Immature natural killer cell (primary cell): ENCODE data around the gene LRRN2. TPM values are rescaled to one million over a fixed set of nuclear protein-coding genes. Genes with fewer than 3 reads are reported as not detected.
A peak's percentile ranks its signal among the peaks of the same experiment; 100 is the strongest.
"Not testable (repeated sequence)": the region's sequence is repeated elsewhere in the genome, so short reads cannot be mapped to it uniquely, and the experiment has no call there.

ENCODE experiments used
- DNase-seq, 3 donors: peaks; one replicate each; pipeline ENCODE4 v3.0.0; 2022; ENCODE audit warnings: mixed read lengths in 1 of 3
- H3K27ac Mint-ChIP-seq, 6 donors: one replicate each; pipeline ENCODE4 v1.8.0; 2020; ENCODE audit warnings: mixed read lengths in 6 of 6, mild to moderate bottlenecking in 5 of 6, inconsistent platforms in 4 of 6, moderate library complexity in 3 of 6
- H3K27me3 Mint-ChIP-seq, 3 donors: one replicate each; pipeline ENCODE4 v1.8.0; 2020 to 2021; ENCODE audit warnings: low read depth in 3 of 3, mild to moderate bottlenecking in 3 of 3, mixed read lengths in 3 of 3, moderate library complexity in 3 of 3, inconsistent platforms in 1 of 3
- H3K36me3 Mint-ChIP-seq, 3 donors: one replicate each; pipeline ENCODE4 v1.8.0; 2020; ENCODE audit warnings: mixed read lengths in 3 of 3, inconsistent platforms in 2 of 3, mild to moderate bottlenecking in 2 of 3
- H3K4me1 Mint-ChIP-seq, 2 donors: one replicate each; pipeline ENCODE4 v1.8.0; 2020; ENCODE audit warnings: inconsistent platforms in 2 of 2, mild to moderate bottlenecking in 2 of 2, mixed read lengths in 2 of 2, moderate library complexity in 1 of 2
- H3K4me3 Mint-ChIP-seq, 5 donors: one replicate each; pipeline ENCODE4 v1.8.0; 2020; ENCODE audit warnings: mild to moderate bottlenecking in 5 of 5, mixed read lengths in 5 of 5, inconsistent platforms in 3 of 5, moderate library complexity in 3 of 5
- H3K9me3 Mint-ChIP-seq, 6 donors: one replicate each; pipeline ENCODE4 v1.8.0; 2020; ENCODE audit warnings: mild to moderate bottlenecking in 6 of 6, mixed read lengths in 6 of 6, inconsistent platforms in 4 of 6, moderate library complexity in 3 of 6
- polyA plus RNA-seq, 3 donors: library from polyadenylated mRNA; unstranded; fragments of 300-500 nt; fragmentation: Illumina TruSeq; gene quantifications; one replicate each; pipeline ENCODE4 v1.2.3, GENCODE V29; 2021

Gene LRRN2
- polyA plus RNA-seq, 3 donors from 2014 or later, result not detected

DNA sequence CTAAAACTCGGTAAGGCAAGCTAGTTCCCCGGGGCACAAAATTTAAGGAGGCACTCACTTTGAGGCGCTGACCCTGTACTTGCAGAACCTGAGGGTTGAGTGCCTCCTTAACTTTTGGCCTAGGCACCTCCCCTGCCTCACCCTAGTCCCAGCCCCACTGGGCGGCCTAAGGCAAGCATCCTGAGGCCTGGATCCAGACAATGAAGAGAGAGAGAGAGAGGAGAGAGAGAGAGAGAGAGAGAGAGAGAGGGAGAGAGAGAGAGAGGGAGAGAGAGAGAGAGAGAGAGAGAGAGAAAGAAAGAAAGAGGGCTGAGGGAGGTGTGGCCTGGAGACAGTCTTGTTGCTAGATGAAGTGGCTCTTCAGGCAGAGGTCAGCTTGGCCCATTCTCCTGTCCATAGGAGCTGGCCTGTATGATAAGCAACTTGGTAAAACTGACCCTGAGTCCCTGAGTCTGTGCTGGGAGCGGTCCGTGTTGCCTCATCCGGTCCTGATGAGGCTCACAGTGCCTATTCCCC lies 7.4 kb upstream of the LRRN2 start:
- Mint-ChIP-seq H3K9me3 (peaks cover 0 to 1% (median 0%) of the 10 kb centered on the region in 6 donors), H3K27me3 (peaks cover 2 to 5% (median 3%) of the 10 kb centered on the region in 3 donors), H3K36me3 (no peaks in the 10 kb centered on the region), H3K4me1 (no peaks in the 10 kb centered on the region), H3K4me3 (no peak overlapping the region), H3K27ac (peak overlapping the region in 1 of 6 donors; percentile 7)
- no peak for DNase-seq

DNA sequence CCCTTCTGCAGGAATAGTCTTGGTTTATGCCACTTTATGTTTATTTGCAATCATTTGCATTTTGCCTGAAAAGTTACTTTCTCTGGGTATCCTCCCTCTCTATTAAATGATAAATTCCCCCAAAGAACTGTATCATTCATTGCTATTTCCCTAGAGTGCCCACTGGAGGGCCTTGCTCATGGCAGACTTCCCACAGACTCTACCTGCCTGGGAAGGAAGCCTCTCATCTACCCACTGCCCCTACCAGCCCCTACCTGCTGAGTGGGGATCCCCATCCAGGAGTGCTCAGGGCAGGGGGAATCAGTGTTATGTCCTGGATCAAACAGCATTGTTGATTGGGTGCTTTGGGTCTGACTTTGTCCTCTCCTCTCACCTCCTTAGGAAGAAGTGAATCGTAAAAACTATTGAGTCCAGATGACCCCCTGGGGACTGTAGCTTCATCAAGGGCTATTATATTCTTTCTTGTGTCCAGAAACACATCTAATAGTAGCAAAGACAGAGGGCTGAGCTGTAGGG lies 6.8 kb upstream of the LRRN2 start:
- no peak overlapping the region for H3K4me3 Mint-ChIP-seq
- no peaks in the 10 kb centered on the region for H3K36me3 Mint-ChIP-seq
- DNase-seq, result no peak
- H3K27me3 Mint-ChIP-seq, result peaks cover 3 to 5% (median 3%) of the 10 kb centered on the region in 3 donors
- no peak overlapping the region for H3K27ac Mint-ChIP-seq
- peaks cover 0 to 1% (median 0%) of the 10 kb centered on the region in 6 donors for H3K9me3 Mint-ChIP-seq
- H3K4me1 Mint-ChIP-seq, result no peaks in the 10 kb centered on the region

DNA sequence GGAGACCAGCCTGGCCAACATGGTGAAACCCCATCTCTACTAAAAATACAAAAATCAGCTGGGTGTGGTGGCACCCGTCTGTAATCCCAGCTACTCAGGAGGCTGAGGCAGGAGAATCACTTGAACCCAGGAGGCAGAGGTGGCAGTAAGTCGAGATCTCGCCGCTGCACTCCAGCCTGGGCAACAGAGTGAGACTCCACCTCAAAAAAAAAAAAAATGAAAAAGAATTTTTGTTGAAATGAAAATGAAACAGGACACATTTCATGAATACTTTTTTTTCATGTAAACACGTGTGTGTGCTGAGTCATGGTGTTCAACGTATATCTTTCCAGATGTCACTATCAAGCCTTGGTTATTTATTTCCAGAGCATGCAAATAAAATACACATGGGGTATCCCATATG lies 5.8 kb upstream of the LRRN2 start:
- H3K36me3 Mint-ChIP-seq, result not testable (repeated sequence)

DNA sequence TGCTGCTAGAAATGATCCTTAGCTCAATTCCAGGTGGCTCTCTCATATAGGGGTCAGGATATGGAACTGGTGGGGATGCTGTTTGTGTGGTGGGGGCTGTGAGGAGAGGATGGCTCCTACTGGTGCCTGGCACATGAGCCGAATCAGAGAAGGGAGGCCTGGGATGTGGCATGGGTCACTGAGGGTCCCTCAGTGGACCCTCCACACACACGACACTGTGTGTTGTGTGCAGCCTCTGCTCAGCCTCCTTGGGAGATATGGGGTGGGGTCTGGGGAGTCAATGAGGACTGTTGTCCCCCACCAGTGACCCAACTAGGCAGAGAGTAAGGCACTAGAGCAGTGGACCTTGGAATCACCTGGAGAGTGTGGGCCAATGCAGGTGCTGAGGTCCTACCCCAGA lies 3.2 kb upstream of the LRRN2 start:
- peaks cover 0 to 2% of the 10 kb centered on the region in 2 donors for H3K4me1 Mint-ChIP-seq
- peaks cover 0 to 1% (median 0%) of the 10 kb centered on the region in 6 donors for H3K9me3 Mint-ChIP-seq
- no peak for DNase-seq
- no peaks in the 10 kb centered on the region for H3K36me3 Mint-ChIP-seq
- no peak overlapping the region for H3K4me3 Mint-ChIP-seq
- peaks cover 3 to 17% (median 6%) of the 10 kb centered on the region in 3 donors for H3K27me3 Mint-ChIP-seq
- no peak overlapping the region for H3K27ac Mint-ChIP-seq

More for the DNA sequence above, 5.8 kb upstream of the LRRN2 start:
- DNase-seq, H3K9me3 Mint-ChIP-seq, H3K4me3 Mint-ChIP-seq, H3K27ac Mint-ChIP-seq, H3K4me1 Mint-ChIP-seq: not testable (repeated sequence)
- peaks cover 3 to 10% (median 3%) of the 10 kb centered on the region in 3 donors for H3K27me3 Mint-ChIP-seq

DNA sequence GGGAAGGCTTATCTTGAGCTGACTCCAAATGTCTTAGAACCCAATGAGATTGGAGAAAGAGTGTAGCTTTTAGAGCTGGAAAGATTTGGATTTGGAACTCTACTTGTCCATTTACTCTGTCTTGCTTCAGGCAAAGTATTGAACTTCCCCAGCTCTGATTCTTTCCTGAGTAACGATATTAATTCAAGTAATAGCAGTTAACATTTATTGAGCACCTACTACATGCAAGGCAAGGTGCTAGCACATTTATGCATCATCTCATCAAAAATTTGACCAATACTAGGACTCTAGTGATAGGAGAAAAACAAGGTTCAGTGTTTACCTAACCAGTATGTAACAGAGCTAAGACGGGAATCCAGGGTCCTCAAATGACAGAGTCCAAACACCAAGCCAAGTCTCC lies 2.5 kb upstream of the LRRN2 start:
- peaks cover 0 to 2% of the 10 kb centered on the region in 2 donors for H3K4me1 Mint-ChIP-seq
- H3K27me3 Mint-ChIP-seq, result peaks cover 5 to 19% (median 6%) of the 10 kb centered on the region in 3 donors
- no peak for DNase-seq
- H3K9me3 Mint-ChIP-seq, result peaks cover 0 to 1% (median 0%) of the 10 kb centered on the region in 6 donors
- H3K4me3 Mint-ChIP-seq, result no peak overlapping the region
- no peaks in the 10 kb centered on the region for H3K36me3 Mint-ChIP-seq
- H3K27ac Mint-ChIP-seq, result no peak overlapping the region

DNA sequence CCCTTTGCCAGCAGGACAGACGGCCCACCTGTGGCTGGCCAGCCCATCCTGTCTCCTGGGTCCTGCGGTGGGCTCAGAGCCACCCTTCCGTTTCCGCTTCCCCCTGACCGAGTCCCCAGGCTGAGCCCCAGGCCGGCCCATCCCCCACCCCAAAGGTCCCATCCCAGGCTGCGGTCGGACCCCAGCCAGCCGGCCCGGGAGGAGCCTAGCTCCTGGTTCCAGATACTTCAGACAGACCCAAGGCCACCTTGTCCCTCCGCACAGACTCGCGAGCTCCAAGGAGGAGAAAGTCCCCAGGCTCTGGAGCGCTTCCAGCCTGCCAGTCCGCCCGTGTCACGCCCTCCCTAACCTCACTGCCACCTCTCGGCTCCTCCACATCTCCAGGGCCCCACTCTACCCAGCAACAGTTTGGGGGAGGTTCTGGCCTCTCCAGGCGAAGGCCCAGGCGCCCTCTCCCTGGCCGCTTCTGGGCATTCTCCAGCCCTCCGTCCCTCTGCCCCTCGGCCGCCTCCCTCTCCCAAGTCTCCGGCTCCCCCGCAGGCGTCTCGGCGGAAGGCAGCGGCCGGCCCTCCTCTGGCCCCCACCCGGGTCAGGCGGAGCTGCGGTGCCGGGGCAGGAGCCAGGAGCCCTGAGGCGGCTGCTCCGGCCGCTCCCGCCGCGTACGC lies 835 bp downstream of the LRRN2 start:
- H3K27ac Mint-ChIP-seq, result no peak overlapping the region
- H3K4me3 Mint-ChIP-seq, result peak overlapping the region; percentile 40 to 67 (median 47)
- H3K36me3 Mint-ChIP-seq, result no peaks in the 10 kb centered on the region
- no peak for DNase-seq
- H3K9me3 Mint-ChIP-seq, result no peaks in the 10 kb centered on the region
- peaks cover 4 to 23% (median 9%) of the 10 kb centered on the region in 3 donors for H3K27me3 Mint-ChIP-seq
- H3K4me1 Mint-ChIP-seq, result peaks cover 0 to 2% of the 10 kb centered on the region in 2 donors

DNA sequence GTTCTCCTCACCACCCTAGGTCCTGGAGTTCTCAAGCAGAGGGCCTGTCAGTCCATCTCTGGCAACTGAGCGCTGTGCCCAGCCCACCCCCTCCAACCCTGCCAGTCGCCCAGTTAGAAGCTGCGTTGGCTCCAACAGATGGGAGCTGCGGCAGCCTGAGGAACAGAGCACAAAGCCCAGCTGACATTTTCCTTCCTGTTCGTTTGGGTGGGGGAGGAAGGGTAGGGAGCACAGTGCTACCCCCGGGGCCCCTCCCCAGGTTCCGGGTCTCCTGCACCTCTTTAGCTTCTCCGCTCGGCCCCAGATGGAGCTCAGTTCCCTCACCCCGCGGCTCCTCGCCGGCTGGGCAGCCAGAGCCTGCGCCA lies 1.4 kb downstream of the LRRN2 start:
- Mint-ChIP-seq H3K27me3 (peaks cover 4 to 25% (median 9%) of the 10 kb centered on the region in 3 donors), H3K36me3 (no peaks in the 10 kb centered on the region), H3K4me3 (peak overlapping the region in 4 of 5 donors; percentile 30 to 66 (median 40)), H3K4me1 (peaks cover 0 to 2% of the 10 kb centered on the region in 2 donors), H3K27ac (no peak overlapping the region), H3K9me3 (no peaks in the 10 kb centered on the region)
- no peak for DNase-seq

DNA sequence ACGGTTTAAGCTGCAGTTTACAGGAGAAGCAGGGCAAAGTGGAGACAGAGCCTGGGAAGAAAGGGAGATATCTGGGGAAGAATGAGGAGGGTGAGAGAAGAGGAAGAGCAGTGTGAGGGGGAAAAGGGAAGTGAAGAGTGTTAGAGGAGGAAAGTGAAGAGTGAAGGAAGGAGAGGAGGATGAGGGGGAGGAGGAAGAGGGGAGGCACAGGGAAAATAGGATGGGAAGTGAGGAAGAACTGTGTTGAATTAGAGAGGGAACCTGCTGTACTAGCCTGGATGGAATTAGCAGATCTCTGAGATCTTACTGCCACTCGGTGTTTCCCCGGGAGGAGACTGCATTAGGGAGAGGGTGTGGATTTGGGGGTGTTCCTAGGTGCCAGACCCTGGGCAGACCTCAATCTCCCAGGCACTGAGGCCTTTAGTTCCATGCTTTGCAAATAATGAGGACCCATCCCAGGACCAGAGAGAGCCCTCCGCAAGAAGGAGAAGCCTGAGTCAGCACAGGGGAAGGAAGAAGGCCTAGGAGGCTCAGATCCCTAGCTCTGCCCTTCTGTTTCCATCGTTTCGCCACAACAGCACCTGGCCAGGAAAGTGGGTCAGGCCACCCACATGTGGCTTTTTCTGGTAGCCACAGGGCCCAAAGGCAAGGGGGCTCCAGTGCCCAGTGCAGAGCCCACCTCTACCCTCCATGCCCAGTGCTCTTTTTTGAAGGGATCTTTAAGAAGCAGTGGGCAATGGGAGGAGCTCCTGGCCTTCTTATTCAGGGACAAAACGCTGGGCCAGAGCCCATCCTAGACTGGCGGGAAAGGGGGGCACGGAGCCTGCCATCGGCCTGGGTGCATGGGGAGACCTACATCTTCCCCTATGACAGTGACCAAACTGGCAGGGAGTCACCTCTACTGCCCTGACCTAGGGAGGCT lies 2.0 kb downstream of the LRRN2 start:
- no peak for DNase-seq
- Mint-ChIP-seq H3K4me3 (peak overlapping the region in 1 of 5 donors; percentile 29), H3K36me3 (no peaks in the 10 kb centered on the region), H3K27me3 (peaks cover 5 to 26% (median 9%) of the 10 kb centered on the region in 3 donors), H3K9me3 (no peaks in the 10 kb centered on the region), H3K4me1 (peaks cover 0 to 2% of the 10 kb centered on the region in 2 donors), H3K27ac (no peak overlapping the region)

DNA sequence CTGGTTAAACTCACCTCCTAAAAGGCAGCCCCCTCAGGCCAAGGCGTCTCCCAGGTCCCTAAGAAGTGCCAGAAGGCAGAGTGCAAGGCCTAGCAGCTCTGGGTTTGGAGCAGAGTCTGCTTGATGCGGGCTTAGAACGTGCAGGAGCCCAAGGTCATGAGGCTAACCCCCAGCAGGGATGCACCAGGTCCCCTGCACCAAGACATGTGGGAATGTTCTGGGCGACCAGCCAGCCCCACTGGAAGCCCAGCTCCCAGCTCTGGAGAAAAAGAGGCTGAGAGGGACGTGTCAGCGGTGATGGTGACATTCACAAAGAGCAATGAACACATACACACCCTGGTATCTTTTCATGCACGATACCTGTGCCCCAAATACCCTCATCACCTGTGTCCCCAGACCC lies 5.1 kb downstream of the LRRN2 start:
- H3K4me3 Mint-ChIP-seq, result no peak overlapping the region
- no peak overlapping the region for H3K27ac Mint-ChIP-seq
- no peaks in the 10 kb centered on the region for H3K36me3 Mint-ChIP-seq
- H3K9me3 Mint-ChIP-seq, result no peaks in the 10 kb centered on the region
- no peak for DNase-seq
- H3K4me1 Mint-ChIP-seq, result peaks cover 0 to 2% of the 10 kb centered on the region in 2 donors
- H3K27me3 Mint-ChIP-seq, result peaks cover 5 to 22% (median 8%) of the 10 kb centered on the region in 3 donors

DNA sequence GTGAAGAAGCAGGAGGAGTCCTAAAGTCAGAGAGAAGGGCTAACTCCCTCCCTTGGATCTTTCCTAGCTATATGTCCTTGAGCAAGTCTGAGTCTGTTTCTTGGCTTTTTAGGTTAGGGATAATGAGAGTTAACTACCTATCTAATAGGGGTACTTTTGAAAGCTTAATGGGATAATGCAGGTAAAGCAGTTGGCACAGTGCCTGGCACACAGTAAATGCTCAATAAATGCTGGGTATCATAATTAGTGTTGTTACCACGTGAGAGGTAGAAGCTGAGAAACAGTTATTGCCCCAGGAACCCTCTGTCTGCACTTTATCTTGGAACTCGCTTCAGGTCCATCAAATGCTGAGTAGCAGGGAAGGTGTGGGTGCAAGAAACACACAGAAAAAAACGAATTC lies 5.5 kb downstream of the LRRN2 start:
- DNase-seq, result no peak
- Mint-ChIP-seq H3K27me3 (peaks cover 5 to 22% (median 8%) of the 10 kb centered on the region in 3 donors), H3K9me3 (no peaks in the 10 kb centered on the region), H3K36me3 (no peaks in the 10 kb centered on the region), H3K4me3 (no peak overlapping the region), H3K4me1 (peaks cover 0 to 2% of the 10 kb centered on the region in 2 donors), H3K27ac (no peak overlapping the region)

DNA sequence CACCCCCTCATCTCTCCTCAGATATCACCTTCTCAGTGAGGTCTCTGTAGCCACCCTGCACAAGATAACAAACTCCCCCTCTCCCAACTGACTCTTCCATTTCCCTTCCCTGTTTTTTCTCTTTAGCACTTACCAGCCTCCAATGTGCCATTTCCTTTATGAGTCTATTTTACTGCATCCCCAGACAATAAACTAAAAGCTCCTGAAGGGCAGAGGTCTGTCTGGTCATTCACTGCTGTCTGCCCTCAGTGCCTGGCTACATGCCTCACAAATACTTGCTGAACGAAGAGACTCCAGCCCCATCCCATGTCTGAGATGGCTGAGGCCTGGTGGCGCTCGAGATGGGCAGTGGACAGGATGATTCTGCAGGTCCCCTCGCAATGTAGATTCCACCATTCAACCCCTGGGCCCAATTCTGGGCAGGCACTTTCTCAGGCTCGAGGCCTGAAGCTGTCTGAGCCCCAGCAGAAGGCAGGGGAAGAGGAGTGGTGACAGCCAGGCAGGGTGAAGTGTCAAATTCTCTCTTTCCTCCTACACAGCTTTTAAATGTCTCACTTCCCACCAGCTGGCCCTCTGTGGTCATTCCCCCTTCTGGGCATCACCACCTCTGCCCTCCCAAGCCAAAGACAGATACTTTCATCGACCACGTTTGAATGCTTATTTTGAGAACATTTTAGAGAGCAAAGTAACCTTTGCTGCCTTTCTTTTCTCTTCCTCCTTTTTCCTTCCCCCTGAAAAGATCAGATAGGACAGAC lies 6.6 kb downstream of the LRRN2 start:
- no peaks in the 10 kb centered on the region for H3K9me3 Mint-ChIP-seq
- H3K4me3 Mint-ChIP-seq, result no peak overlapping the region
- no peak overlapping the region for H3K27ac Mint-ChIP-seq
- no peak for DNase-seq
- H3K27me3 Mint-ChIP-seq, result peaks cover 3 to 20% (median 6%) of the 10 kb centered on the region in 3 donors
- H3K4me1 Mint-ChIP-seq, result no peaks in the 10 kb centered on the region
- no peaks in the 10 kb centered on the region for H3K36me3 Mint-ChIP-seq

DNA sequence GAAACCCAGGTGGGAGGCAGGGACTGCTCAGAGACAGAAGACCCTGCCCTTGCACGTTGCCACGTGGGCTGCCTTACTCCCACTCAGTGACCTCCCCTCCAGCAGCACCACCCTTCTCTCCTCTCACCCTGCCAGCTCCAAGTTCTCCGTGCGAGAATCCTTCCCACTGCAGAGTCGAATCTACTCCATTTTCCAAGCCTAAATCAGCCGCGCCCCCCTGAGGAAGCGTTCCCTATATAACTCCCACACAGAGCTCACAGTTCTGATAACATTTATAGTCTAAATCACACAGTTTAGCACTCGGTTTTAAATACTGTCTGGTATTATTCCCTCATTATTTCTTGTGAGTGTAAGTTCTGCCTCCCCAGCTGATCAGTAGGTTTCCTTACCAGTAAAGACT lies 7.7 kb downstream of the LRRN2 start:
- no peak for DNase-seq
- Mint-ChIP-seq H3K27me3 (peaks cover 3 to 17% (median 4%) of the 10 kb centered on the region in 3 donors), H3K27ac (no peak overlapping the region), H3K9me3 (no peaks in the 10 kb centered on the region), H3K36me3 (no peaks in the 10 kb centered on the region), H3K4me1 (no peaks in the 10 kb centered on the region), H3K4me3 (no peak overlapping the region)

DNA sequence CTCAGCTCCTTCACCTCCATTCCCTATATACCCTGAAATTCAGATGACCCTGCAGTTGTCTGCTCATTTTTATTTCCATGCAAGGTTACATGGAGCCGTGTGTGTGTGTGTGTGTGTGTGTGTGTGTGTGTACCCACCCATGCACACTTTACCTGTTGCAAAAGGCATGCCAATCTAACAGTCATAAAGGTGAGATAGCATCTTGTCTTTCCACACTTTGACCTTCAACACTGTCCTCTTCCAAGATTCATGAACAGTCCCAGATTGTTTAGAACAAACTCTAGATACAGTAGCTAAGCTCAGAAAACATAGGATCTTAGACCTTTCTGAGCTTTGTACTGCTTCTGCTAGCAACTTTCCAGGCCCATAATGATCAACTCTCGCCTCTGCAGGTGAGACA lies 9.5 kb downstream of the LRRN2 start:
- peaks cover 3 to 13% (median 4%) of the 10 kb centered on the region in 3 donors for H3K27me3 Mint-ChIP-seq
- no peaks in the 10 kb centered on the region for H3K9me3 Mint-ChIP-seq
- H3K36me3 Mint-ChIP-seq, result no peaks in the 10 kb centered on the region
- H3K4me3 Mint-ChIP-seq, result no peak overlapping the region
- DNase-seq, result no peak
- H3K27ac Mint-ChIP-seq, result no peak overlapping the region
- H3K4me1 Mint-ChIP-seq, result no peaks in the 10 kb centered on the region
